WTC11 (cell line): ENCODE data around the gene ARID3C. TPM values are rescaled to one million over a fixed set of nuclear protein-coding genes. Genes with fewer than 3 reads are reported as not detected.

Experiments
- ATAC-seq: fragments of 200-7000 bp; cut with Tn5 transposase; 2 replicates; pipeline ENCODE4 v1.10.0; 2021; ENCODE audit warnings: mild to moderate bottlenecking, moderate library complexity
- CTCF ChIA-PET: fragments of 300-600 bp; sonication (Branson Sonifier 250); formaldehyde crosslinking; loops from one replicate; lab custom pipeline; 2021; ENCODE audit warnings: antibody characterized with exemption; lab: Charles Lee
- POLR2A ChIA-PET: fragments of 350-600 bp; sonication (Branson Sonifier 250); formaldehyde crosslinking; loops from one replicate; lab custom pipeline; 2021; ENCODE audit warnings: antibody characterized with exemption; lab: Charles Lee
- DNase-seq: peaks from one replicate; pipeline ENCODE4 v3.0.0; 2021; ENCODE audit warnings: low spot score
- H3K27ac Mint-ChIP-seq: 2 replicates; pipeline ENCODE4 v1.8.0; 2021; ENCODE audit warnings: mixed read lengths
- H3K27me3 Mint-ChIP-seq: 2 replicates; pipeline ENCODE4 v1.8.0; 2021; ENCODE audit warnings: low read depth, mild to moderate bottlenecking, moderate library complexity, mixed read lengths
- H3K36me3 Mint-ChIP-seq: 2 replicates; pipeline ENCODE4 v1.8.0; 2021; ENCODE audit warnings: mixed read lengths
- H3K4me1 Mint-ChIP-seq: 2 replicates; pipeline ENCODE4 v1.8.0; 2022; ENCODE audit warnings: mixed read lengths
- H3K4me3 Mint-ChIP-seq: 2 replicates; pipeline ENCODE4 v1.8.0; 2021; ENCODE audit warnings: mild to moderate bottlenecking, moderate library complexity, mixed read lengths
- H3K9me3 Mint-ChIP-seq: 2 replicates; pipeline ENCODE4 v1.8.0; 2021; ENCODE audit warnings: mixed read lengths
- AFF4 ChIP-seq: sonication (generic); formaldehyde crosslinking; IDR thresholded peaks from 2 replicates; pipeline ENCODE4 v1.8.1; 2023; ENCODE audit warnings: mild to moderate bottlenecking, missing genetic modification reagents, borderline replicate concordance
- FOXJ3 ChIP-seq: sonication (generic); formaldehyde crosslinking; IDR thresholded peaks from 2 replicates; pipeline ENCODE4 v1.9.0; 2021; ENCODE audit warnings: missing genetic modification reagents, mild to moderate bottlenecking, borderline replicate concordance
- FOXK1 ChIP-seq: sonication (generic); formaldehyde crosslinking; IDR thresholded peaks from 2 replicates; pipeline ENCODE4 v1.8.0; 2022; ENCODE audit warnings: mild to moderate bottlenecking, moderate library complexity, missing genetic modification reagents
- FOXP4 ChIP-seq: sonication (generic); formaldehyde crosslinking; IDR thresholded peaks from 2 replicates; pipeline ENCODE4 v1.8.0; 2022; ENCODE audit warnings: mild to moderate bottlenecking, missing genetic modification reagents
- GABPB1 ChIP-seq: sonication (generic); formaldehyde crosslinking; IDR thresholded peaks from 2 replicates; pipeline ENCODE4 v1.8.1; 2023; ENCODE audit warnings: mild to moderate bottlenecking, missing genetic modification reagents
- GRHL2 ChIP-seq: fragments of 250-450 bp; sonication (Bioruptor Pico); IDR thresholded peaks from 2 replicates; pipeline ENCODE4 v1.8.0; 2022; ENCODE audit warnings: mild to moderate bottlenecking, moderate library complexity; ENCODE audit not compliant: insufficient replicate concordance, severe bottlenecking
- JUN ChIP-seq: sonication (generic); formaldehyde crosslinking; IDR thresholded peaks from 2 replicates; pipeline ENCODE4 v1.8.0; 2023; ENCODE audit warnings: mild to moderate bottlenecking, missing genetic modification reagents
- NR1H2 ChIP-seq: sonication (generic); formaldehyde crosslinking; IDR thresholded peaks from 2 replicates; pipeline ENCODE4 v1.9.0; 2021; ENCODE audit warnings: mild to moderate bottlenecking, moderate library complexity, missing genetic modification reagents
- RELA ChIP-seq: sonication (generic); formaldehyde crosslinking; IDR thresholded peaks from 2 replicates; pipeline ENCODE4 v1.8.1; 2022; ENCODE audit warnings: missing genetic modification reagents, mild to moderate bottlenecking, borderline replicate concordance
- SMAD4 ChIP-seq: sonication (generic); formaldehyde crosslinking; IDR thresholded peaks from 2 replicates; pipeline ENCODE4 v1.8.0; 2022; ENCODE audit warnings: mild to moderate bottlenecking, missing genetic modification reagents
- SP1 ChIP-seq: sonication (generic); formaldehyde crosslinking; conservative IDR thresholded peaks from 2 replicates; pipeline ENCODE4 v1.8.1; 2022; ENCODE audit warnings: missing genetic modification reagents
- USF1 ChIP-seq: sonication (generic); formaldehyde crosslinking; IDR thresholded peaks from 2 replicates; pipeline ENCODE4 v1.8.0; 2022; ENCODE audit warnings: mild to moderate bottlenecking, missing genetic modification reagents
- ZMAT4 ChIP-seq: fragments of 250-450 bp; sonication (Bioruptor Pico); IDR thresholded peaks from 2 replicates; pipeline ENCODE4 v1.9.0; 2021; ENCODE audit warnings: mild to moderate bottlenecking
- ZNF317 ChIP-seq: sonication (generic); formaldehyde crosslinking; IDR thresholded peaks from 2 replicates; pipeline ENCODE4 v1.8.1; 2023; ENCODE audit warnings: low read depth, mild to moderate bottlenecking, moderate library complexity, missing genetic modification reagents, borderline replicate concordance
- total RNA-seq: library from RNA; stranded (reverse); gene quantifications from 3 replicates; pipeline ENCODE4 v1.2.3, GENCODE V29; 2021
- TF ChIP-seq, protein P1 (sequence below): sonication (generic); formaldehyde crosslinking; IDR thresholded peaks from 2 replicates; pipeline ENCODE4 v1.8.1; 2023; ENCODE audit warnings: mild to moderate bottlenecking, moderate library complexity, missing genetic modification reagents
- TF ChIP-seq, protein P2 (sequence below): sonication (generic); formaldehyde crosslinking; IDR thresholded peaks from 2 replicates; pipeline ENCODE4 v1.8.0; 2023; ENCODE audit warnings: mild to moderate bottlenecking, missing genetic modification reagents

ARID3C gene
- total RNA-seq, 1 experiment from 2014 or later, result 0.15 TPM

DNA sequence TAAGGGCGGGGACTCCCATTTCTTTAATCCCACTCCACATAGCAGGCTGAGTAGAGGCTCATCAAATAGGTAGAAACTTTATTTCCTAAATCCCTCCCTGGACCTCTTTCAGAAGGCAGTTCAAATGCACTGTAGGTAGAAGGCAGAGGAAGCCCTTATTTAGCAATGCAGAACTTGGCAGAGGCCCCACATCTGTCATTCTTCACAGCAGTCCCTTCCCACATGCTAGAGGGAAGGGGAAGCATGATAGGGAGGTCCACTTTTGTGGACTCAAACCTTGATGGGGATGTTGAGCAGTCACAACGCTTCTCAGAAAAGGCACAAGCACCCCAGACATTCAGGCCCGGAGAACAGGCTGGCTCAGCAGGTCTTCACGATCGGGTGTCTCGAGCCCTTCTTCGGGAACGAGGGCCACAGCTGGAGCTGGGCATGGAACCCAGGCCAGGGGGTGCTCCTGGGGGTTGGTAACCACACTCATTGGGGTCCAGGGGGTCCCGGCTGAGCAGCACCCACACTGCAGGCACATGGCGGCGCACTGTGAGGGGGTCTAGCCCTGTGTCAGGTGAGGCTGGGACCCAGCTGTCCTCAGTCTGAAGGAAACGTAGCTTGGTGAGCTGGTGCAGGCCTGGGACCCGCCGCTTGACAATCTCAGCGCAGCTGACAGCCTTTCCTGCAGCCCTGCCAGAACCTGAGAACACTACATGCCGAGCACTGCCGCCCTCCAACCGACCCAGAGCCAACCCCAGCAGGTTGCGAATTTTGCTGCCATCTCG lies 18.2 kb downstream of the ARID3C start:
- ChIA-PET CTCF (interaction anchor here (0.6 to 3.6 kb wide), 10 partner anchors 12 to 207 kb away, joined by 3 to 19 read pairs (median 3); partner anchors contain the start of gene ARID3C), POLR2A (interaction anchor here (1.1 kb wide), 1 partner anchor 27 kb away, joined by 3 read pairs; the partner anchor contains the start of gene SIGMAR1)
- ATAC-seq, result no peak
- peaks cover 8% of the 10 kb centered on the region for H3K27me3 Mint-ChIP-seq
- DNase-seq, result no peak
- no peaks in the 10 kb centered on the region for H3K36me3 Mint-ChIP-seq
- peak overlapping the region; percentile 82 for H3K4me3 Mint-ChIP-seq
- TF ChIP-seq RELA (CRISPR knock-in tag) (no peak), GABPB1 (CRISPR knock-in tag) (no peak), FOXP4 (CRISPR knock-in tag) (no peak), NR1H2 (CRISPR knock-in tag) (no peak), GRHL2 (CRISPR knock-in tag) (no peak)
- TF ChIP-seq, protein P1, sequence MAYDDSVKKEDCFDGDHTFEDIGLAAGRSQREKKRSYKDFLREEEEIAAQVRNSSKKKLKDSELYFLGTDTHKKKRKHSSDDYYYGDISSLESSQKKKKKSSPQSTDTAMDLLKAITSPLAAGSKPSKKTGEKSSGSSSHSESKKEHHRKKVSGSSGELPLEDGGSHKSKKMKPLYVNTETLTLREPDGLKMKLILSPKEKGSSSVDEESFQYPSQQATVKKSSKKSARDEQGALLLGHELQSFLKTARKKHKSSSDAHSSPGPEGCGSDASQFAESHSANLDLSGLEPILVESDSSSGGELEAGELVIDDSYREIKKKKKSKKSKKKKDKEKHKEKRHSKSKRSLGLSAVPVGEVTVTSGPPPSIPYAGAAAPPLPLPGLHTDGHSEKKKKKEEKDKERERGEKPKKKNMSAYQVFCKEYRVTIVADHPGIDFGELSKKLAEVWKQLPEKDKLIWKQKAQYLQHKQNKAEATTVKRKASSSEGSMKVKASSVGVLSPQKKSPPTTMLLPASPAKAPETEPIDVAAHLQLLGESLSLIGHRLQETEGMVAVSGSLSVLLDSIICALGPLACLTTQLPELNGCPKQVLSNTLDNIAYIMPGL (CRISPR knock-in tag), result no peak
- TF ChIP-seq, all 79 proteins: peak for 0
- H3K27ac Mint-ChIP-seq, result no peak overlapping the region
- H3K9me3 Mint-ChIP-seq, result no peaks in the 10 kb centered on the region
- peaks cover 20% of the 10 kb centered on the region for H3K4me1 Mint-ChIP-seq

DNA sequence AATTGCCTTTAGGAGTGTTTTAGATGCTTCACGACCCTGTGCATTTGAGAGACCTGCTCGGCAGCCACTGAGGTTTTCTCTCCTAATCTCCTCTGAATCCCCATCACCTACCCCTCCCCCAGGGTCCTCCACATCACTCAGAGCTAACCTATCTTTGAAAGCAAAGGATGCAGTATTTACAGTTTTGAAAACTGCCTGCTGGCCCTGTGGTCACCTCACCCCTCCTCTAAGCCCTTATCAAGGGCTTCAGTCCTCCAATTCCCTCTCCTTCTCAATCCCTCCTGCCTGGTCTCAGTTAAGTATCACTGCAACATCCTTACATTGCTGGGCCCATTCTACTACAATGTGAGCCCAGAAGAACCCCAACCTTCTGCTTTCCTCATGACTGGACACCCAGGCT lies 21.5 kb downstream of the ARID3C start:
- DNase-seq (no peak), ATAC-seq (no peak)
- Mint-ChIP-seq H3K4me1 (peaks cover 15% of the 10 kb centered on the region), H3K36me3 (no peaks in the 10 kb centered on the region), H3K27ac (no peak overlapping the region), H3K27me3 (no peaks in the 10 kb centered on the region; the same call in 1 of the 2 replicates), H3K4me3 (no peak overlapping the region), H3K9me3 (no peaks in the 10 kb centered on the region)
- POLR2A ChIA-PET, result no interaction called here
- CTCF ChIA-PET, result interaction anchor here (0.8 to 7.0 kb wide), 5 partner anchors 15 to 204 kb away, joined by 3 to 96 read pairs (median 8); no protein-coding TSS in a partner anchor
- TF ChIP-seq FOXJ3 (CRISPR knock-in tag) (no peak), SMAD4 (no peak), JUN (no peak), FOXK1 (no peak), NR1H2 (CRISPR knock-in tag) (no peak), ZNF317 (no peak), ZMAT4 (CRISPR knock-in tag) (no peak), AFF4 (CRISPR knock-in tag) (no peak), SP1 (CRISPR knock-in tag) (no peak), USF1 (no peak)
- TF ChIP-seq, protein P1 (CRISPR knock-in tag), result no peak
- TF ChIP-seq, protein P2, sequence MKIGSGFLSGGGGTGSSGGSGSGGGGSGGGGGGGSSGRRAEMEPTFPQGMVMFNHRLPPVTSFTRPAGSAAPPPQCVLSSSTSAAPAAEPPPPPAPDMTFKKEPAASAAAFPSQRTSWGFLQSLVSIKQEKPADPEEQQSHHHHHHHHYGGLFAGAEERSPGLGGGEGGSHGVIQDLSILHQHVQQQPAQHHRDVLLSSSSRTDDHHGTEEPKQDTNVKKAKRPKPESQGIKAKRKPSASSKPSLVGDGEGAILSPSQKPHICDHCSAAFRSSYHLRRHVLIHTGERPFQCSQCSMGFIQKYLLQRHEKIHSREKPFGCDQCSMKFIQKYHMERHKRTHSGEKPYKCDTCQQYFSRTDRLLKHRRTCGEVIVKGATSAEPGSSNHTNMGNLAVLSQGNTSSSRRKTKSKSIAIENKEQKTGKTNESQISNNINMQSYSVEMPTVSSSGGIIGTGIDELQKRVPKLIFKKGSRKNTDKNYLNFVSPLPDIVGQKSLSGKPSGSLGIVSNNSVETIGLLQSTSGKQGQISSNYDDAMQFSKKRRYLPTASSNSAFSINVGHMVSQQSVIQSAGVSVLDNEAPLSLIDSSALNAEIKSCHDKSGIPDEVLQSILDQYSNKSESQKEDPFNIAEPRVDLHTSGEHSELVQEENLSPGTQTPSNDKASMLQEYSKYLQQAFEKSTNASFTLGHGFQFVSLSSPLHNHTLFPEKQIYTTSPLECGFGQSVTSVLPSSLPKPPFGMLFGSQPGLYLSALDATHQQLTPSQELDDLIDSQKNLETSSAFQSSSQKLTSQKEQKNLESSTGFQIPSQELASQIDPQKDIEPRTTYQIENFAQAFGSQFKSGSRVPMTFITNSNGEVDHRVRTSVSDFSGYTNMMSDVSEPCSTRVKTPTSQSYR (CRISPR knock-in tag), result no peak
